MV-4-11 (cell line): Measurements from ENCODE around the gene PACS2.
"Not testable (repeated sequence)": the region's sequence is repeated elsewhere in the genome, so short reads cannot be mapped to it uniquely, and the experiment has no call there.

Experiments used
- DNase-seq: peaks from one replicate; lab custom pipeline; 2025; lab: John Stamatoyannopoulos, UW

The PACS2 gene

GRCh38 chr14:105314287-105315200 is at the start of gene PACS2:
Gene PACS2 (plus strand): TSS chr14:105314748. CDS start chr14:105314919, 171 bp downstream.
- DNase-seq = peak; percentile 72

DNA sequence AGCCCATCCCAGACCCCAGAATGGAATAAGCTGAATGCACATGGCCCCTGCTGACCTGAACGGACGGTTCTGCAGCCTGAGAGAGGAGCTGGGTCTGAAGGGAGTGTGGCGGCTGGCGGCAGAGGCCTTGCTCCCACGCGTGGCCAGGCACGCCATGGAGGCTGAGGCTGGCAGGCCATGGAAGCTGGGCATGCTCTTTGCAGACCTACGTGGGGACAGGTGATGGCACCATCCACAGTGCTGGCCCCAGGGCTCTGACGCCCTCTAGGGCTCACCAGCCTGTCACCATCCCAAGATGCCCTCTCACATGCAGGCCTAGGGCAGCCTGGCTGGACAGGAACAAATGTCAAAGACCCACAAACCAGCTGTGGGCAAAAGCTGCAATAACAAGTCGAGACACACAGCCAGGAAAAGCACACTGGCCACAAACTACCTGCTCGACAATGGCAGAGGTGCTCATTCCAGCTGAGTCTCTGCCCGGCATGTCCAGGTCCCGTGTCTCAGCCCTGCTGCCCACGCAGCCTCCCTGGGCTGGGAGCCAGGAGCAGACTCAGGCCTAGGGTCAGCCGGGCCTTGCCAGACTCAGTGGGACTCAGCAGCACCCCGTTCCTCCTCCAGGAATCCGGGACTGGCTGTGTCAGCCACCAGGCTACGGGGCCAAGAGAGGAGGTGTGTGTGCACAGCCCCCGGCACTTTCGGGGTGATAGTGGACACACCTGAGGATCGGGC is 46.6 kb upstream of the PACS2 start:
- DNase-seq = no peak

DNA sequence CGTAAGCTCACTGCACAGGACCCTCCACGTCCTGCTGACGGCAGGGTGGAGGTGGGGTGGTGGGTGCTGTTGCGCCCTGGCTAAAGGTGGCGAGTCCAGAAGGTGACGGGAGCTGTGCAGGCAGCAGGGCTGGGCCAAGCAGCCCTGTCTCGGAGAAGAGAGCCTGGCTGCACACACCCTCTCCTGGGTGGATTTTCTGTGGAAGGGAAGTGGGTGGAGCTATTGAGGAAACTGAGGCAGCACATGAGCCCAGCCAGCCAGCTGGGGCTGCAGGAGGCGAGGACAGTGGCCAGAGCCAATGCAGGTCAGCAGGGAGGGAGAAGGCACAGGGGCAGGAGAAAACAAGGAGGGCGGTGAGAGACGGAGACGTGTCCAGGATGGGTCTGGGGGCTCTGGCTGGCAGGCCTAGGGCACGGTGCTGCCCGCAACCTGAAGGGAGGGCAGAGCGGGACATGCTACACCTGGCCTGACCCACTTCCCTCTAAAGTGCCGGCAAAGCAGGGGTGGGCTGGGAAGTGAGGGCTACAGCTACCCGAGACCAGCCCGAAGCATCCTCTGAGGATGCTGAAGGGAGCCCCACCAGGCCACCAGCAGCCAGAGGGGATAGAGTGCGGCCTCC is 45.7 kb upstream of the PACS2 start:
- DNase-seq = no peak

- no peak for DNase-seq
Observed at GRCh38 chr14:105269405-105269804, 45.1 kb upstream of the PACS2 start.

GRCh38 chr14:105271224-105271890 is 43.2 kb upstream of the PACS2 start:
- DNase-seq = no peak

DNA sequence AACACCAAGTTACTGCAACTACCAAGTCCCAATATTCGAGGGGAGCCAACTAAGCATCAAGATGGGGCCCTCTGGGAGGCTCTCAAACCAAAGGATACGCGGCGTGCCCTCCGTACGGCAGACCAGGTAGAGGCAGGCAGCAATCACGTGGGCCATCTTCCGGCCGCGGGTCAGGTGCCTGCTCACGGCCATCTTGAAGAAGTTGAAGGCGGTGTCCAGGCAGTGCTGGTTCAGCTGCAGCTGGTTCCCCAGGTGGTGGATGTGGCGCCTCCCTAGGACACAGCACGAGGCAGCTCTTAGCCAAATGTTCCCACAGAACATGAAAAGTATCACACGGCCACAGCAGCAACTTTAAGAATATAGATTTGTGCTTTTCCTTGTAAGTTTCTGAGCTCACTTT is 41.9 kb upstream of the PACS2 start:
- no peak for DNase-seq

- DNase-seq = no peak
Observed at GRCh38 chr14:105273062-105273461, 41.5 kb upstream of the PACS2 start.

DNA sequence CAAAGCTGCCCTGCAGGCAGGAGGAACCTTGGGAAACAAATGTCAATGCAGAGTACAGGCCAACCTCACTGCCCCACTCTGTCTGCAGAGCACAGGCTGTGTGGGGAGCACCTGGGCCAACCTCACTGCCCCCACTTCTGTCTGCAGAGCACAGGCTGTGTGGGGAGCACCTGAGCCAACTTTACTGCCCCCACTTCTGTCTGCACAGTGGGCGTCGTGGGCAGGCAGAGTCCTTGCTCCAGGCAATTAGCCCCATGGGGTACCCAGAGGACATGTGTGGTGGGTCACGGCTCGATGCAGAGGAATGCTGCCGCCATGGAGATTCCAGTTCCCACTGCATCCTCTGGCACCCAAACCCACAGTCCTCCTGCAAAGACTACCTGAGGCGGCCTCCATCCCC is 39.9 kb upstream of the PACS2 start:
- no peak for DNase-seq

- DNase-seq = no peak
Observed at GRCh38 chr14:105275267-105275946, 39.1 kb upstream of the PACS2 start.

DNA sequence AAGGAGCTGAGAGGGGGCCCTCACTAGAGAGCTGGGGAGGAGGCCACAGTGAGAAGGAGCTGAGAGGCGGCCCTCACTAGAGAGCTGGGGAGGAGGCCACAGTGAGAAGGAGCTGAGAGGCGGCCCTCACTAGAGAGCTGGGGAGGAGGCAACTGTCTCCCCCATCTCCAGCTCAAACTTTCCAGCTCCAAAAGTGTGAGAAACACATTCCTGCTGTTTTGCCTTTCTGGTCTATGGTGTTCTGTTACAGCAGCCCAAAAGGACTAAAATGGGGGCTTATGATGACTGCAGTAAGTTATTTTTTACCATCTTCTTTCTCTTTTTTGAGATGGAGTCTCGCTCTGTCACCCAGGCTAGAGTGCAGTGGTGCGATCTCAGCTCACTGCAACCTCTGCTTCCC is 37.1 kb upstream of the PACS2 start:
- not testable (repeated sequence) for DNase-seq

DNA sequence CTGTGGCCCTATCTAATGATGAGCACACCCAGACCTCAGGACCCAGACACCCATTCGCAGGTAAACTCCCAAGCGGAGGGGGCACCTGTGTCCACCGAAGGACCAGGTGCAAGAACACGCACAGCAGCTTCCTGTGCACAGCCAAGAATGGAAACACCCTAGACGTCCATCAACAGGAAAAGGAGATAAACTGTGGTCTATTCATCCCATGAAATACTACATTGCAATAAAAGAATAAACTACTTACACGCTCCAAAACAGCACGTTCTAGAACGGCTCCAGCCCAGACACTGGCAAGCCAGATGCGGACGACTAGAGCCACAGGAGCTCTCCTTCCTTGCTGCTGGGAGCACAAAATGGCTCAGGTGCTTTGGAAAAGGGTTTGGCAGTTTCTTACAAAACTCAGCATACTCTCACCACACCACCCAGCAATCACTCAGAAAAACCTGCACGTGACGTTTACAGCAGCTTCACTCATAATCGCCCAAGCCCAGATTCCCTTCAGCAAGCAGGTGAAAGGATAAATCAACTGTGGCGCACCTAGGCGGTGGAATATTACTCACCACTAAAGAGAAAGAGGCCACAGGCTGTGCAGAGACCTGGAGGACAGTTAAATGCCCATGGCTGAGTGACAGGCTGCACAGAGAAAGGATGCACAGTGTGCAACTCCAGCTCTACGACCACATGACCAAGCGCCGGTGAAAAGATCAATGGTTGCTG is 34.7 kb upstream of the PACS2 start:
- DNase-seq = no peak

- DNase-seq = no peak
Observed at GRCh38 chr14:105280525-105280924, 34.0 kb upstream of the PACS2 start.

DNA sequence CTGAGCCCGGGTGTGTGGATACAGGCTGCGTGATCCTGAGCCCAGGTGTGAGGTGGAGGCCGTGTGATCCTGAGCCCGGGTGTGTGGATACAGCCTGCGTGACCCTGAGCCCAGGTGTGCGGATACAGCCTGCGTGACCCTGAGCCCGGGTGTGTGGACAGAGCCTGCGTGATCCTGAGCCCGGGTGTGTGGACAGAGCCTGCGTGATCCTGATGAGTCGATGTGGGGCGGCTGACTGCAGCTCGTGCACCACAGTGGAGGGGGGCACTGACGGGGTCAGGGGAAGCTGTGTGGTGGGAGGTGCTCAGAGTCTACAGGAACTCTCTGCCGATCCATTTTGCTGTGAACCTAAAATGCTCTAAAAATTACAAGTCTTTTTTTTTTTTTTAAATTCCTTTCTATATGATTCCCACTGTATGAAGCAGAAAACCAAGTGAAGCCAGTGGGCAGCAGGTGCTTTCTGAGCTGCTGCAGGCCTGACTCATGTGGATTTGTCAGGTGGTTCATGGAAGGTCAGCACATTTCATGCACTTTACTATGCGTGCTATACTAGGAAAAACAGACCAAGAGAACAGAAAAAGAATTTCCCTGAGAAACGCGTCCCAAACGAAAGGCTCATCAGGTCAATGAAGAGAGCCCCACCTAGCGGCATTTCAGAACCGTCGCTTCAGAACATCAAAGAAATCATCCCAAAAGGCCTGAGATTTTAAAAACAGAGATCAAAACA is 33.0 kb upstream of the PACS2 start:
- DNase-seq = peak; percentile 21

DNA sequence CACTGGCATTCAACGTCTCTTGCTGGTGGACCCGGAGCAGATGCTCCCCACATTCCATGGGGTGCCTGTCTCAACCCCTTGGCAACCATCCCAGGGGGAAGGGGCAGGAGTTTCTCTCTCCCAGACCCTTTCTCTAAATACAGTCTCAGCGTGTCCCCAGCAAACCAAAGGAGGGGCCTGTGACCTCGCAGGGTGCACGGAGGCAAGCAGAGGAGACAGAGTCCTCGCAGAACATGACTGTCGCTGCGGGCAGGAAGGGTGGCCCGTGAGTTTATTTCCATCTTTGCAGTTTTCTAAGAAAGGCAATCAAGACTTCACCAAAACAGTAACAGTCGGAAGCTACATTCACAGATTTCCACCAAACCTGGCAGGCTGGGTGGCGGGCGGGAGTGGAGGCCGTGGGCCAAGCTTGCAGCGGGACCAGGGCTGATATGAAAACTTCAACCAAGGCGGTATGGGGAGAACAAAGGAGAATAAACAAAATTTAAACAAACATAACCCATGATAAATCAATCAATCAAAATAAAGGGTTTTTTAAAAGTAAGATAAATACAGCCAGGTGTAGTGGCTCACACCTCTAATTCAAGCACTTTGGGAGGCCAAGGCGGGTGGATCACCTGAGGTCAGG is 32.3 kb upstream of the PACS2 start:
- no peak for DNase-seq

GRCh38 chr14:105283028-105283427 is 31.5 kb upstream of the PACS2 start:
- no peak for DNase-seq

GRCh38 chr14:105283899-105284298 is 30.6 kb upstream of the PACS2 start:
- DNase-seq = no peak

DNA sequence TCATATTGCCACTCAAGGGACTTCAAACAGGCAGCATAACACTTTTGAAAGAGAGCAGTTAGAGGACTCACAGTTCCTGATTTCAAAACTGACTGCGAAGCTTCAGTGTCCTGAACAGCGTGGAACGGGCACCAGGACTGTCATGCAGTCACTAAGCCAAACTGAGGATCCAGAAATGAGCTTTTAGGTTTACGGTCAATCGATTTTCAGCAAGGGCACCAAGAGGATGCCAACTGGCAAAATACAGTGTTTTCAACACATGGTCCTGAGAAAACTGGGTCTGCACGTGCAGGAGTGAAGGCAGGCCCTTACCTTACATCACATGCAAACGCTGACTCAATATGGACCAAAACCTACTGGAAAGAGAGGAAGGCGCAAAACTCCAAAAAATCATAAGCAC is 29.4 kb upstream of the PACS2 start:
- no peak for DNase-seq

GRCh38 chr14:105286759-105287144 is 27.8 kb upstream of the PACS2 start:
- no peak for DNase-seq

DNA sequence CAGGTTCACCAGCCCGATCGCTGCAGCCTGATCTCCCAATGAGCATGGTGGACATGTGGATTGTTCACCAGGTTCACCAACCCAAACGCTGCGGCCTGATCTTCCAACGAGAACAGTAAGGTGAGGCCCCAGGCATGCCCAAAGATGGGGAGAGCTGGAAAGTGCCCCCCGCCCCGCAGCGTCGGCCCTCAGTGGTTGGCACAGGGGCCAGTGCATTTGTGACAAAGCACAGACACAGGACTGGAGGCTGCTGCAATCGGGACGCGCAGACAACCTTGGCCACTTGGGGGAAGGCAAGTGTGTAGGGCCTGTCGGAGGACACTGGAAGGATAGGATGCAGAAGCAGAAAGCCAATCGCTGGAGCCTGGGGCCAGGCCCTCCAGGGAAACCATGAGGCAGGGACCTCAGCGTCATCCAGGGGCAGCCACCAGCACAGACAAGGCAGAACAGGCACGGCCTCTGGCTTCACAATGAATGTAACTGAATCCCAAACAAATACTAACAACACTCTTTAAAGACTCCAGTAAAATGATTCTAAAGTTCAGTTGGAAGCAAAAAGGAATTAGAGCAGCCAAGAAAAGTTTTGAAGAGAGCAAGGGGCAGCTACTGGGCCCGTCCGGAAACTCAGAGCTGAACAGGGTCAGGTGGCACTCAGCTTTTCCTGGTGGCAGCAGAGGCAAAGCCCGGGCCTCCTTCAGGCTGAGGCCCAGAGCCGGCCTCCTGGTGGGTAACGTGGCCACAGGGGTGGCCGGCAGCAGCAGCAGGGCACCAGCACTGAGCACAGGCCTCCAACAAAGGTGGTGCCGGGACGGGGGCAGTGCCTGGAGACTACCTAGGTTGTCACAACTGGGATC is 27.1 kb upstream of the PACS2 start:
- no peak for DNase-seq
